Endodermal cell (in vitro differentiated cells): ENCODE results near the gene B4GALNT4. TPM values are rescaled to one million over a fixed set of nuclear protein-coding genes. Genes with fewer than 3 reads are reported as not detected.

ENCODE experiments used
- DNase-seq: peaks from one replicate; pipeline ENCODE4 v3.0.0-alpha.2; 2017
- H3K27ac ChIP-seq: 2 replicates; pipeline ENCODE4 v1.5.1; 2013; ENCODE audit warnings: mild to moderate bottlenecking, low read depth, low read length, moderate library complexity
- H3K27me3 ChIP-seq: 2 replicates; pipeline ENCODE4 v1.6.1; 2013; ENCODE audit warnings: mild to moderate bottlenecking, low read length, moderate library complexity; ENCODE audit not compliant: insufficient read depth, control insufficient read depth, poor library complexity, severe bottlenecking
- H3K36me3 ChIP-seq: 2 replicates; pipeline ENCODE4 v1.7.0; 2013; ENCODE audit warnings: mild to moderate bottlenecking, low read length, moderate library complexity; ENCODE audit not compliant: control insufficient read depth, insufficient read depth
- H3K4me1 ChIP-seq: one replicate; pipeline ENCODE4 v1.7.0; 2013; ENCODE audit warnings: low read length; ENCODE audit not compliant: control insufficient read depth, insufficient read depth
- H3K4me3 ChIP-seq: 2 replicates; pipeline ENCODE4 v1.5.1; 2013; ENCODE audit warnings: mild to moderate bottlenecking, low read length, moderate library complexity
- H3K9ac ChIP-seq: 2 replicates; pipeline ENCODE4 v1.6.1; 2013; ENCODE audit warnings: mild to moderate bottlenecking, low read length, moderate library complexity; ENCODE audit not compliant: poor library complexity, severe bottlenecking; ENCODE audit errors: extremely low read depth
- H3K9me3 ChIP-seq: 2 replicates; pipeline ENCODE4 v1.6.1; 2013; ENCODE audit warnings: mild to moderate bottlenecking, low read length, moderate library complexity; ENCODE audit not compliant: control insufficient read depth
- H3K27ac Mint-ChIP-seq: 2 replicates; pipeline ENCODE4 v1.8.0; 2020; ENCODE audit warnings: mixed read lengths
- H3K27me3 Mint-ChIP-seq: 2 replicates; pipeline ENCODE4 v1.8.0; 2021; ENCODE audit warnings: mild to moderate bottlenecking, mixed read lengths; ENCODE audit not compliant: insufficient read depth
- H3K36me3 Mint-ChIP-seq: 2 replicates; pipeline ENCODE4 v1.8.0; 2020; ENCODE audit warnings: low read depth, mixed read lengths
- H3K4me1 Mint-ChIP-seq: 2 replicates; pipeline ENCODE4 v1.8.0; 2020; ENCODE audit warnings: mixed read lengths
- H3K4me3 Mint-ChIP-seq: 2 replicates; pipeline ENCODE4 v1.8.0; 2020; ENCODE audit warnings: mild to moderate bottlenecking, moderate library complexity, mixed read lengths
- H3K9me3 Mint-ChIP-seq: 2 replicates; pipeline ENCODE4 v1.8.0; 2020; ENCODE audit warnings: mild to moderate bottlenecking, mixed read lengths
- CTCF ChIP-seq: fragments of 200-600 bp; sonication (generic); conservative IDR thresholded peaks from 2 replicates; pipeline ENCODE4 v1.5.0; 2021; ENCODE audit warnings: antibody characterized with exemption, mild to moderate bottlenecking
- WGBS, 2 experiments: methylation state at CpG; one replicate each; pipeline versions ENCODE4 v1.1.5 to v1.1.7; 2013; ENCODE audit warnings: missing lambda C conversion rate in 2 of 2, mixed read lengths in 1 of 2; ENCODE audit not compliant: insufficient coverage in 1 of 2, insufficient read length in 1 of 2; 5-methylcytosine and 5-hydroxymethylcytosine counted together
- total RNA-seq, 2 donors: library from RNA; stranded (reverse); fragmentation: NEBNext Ultra II Directional in 1 of 2; extraction: Animal tissue kit (Norgen Biotek cat#: 25700) in 1 of 2; gene quantifications; 2 replicates in 1 of 2; 3 replicates in 1 of 2; pipeline ENCODE4 v1.2.1, GENCODE V29; 2021

Gene B4GALNT4
- total RNA-seq, 2 donors from 2014 or later, result 109 to 118 TPM

DNA sequence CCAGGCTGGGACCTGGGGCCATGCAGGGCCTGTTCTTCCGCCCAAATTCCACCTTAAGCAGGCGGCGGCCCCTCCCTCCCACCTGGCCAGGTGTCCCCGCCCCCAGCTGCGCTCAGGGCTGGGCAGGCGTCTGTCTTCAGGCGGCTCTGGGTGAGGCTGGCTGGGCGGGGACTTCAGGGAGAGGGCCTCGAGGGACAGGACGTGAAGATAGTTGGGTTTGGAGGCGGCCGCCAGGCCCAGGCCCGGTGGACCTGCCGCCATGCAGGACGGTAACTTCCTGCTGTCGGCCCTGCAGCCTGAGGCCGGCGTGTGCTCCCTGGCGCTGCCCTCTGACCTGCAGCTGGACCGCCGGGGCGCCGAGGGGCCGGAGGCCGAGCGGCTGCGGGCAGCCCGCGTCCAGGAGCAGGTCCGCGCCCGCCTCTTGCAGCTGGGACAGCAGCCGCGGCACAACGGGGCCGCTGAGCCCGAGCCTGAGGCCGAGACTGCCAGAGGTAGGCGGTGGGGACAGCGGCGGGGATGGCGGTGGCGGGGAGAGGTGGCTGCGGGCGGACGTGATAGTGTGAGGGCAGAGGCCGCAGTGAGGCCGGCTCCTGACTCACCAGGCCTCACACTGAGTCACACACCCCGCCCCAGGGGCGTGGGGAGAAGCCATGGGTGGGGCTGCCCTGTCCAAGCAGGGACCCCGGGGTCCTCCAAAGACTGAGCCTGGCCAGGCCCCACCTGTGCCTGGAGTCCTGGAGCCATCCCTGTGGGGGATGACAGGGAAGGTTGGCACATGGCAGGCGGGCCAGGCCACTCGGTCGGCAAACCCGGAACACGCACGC is 24.9 kb downstream of the B4GALNT4 start, which contains the start of gene PKP3:
Gene PKP3 (plus strand): TSS at position 176 of the 824 bp plus-strand sequence. CDS start 84 bp downstream, at position 260.
- H3K9me3 ChIP-seq, result no peaks in the 10 kb centered on the region
- peaks cover 4% of the 10 kb centered on the region for H3K9me3 Mint-ChIP-seq
- H3K9ac ChIP-seq, result no peak within 1 kb of the TSS
- peak; percentile 90 for DNase-seq
- no peak within 1 kb of the TSS for H3K4me3 ChIP-seq
- no peak for TF ChIP-seq CTCF
- H3K4me3 Mint-ChIP-seq, result peak within 1 kb of the TSS; percentile 62
- H3K36me3 ChIP-seq, result no peaks in the 10 kb centered on the region
- WGBS, 2 experiments, result 85 to 93% methylated on average over 29 to 57 of the region's 57 CpGs
- no peak within 1 kb of the TSS for H3K27ac Mint-ChIP-seq
- peaks cover 2% of the 10 kb centered on the region for H3K4me1 Mint-ChIP-seq
- H3K27ac ChIP-seq, result peak within 1 kb of the TSS; percentile 29
- peaks cover 9% of the 10 kb centered on the region for H3K36me3 Mint-ChIP-seq
- no peaks in the 10 kb centered on the region for H3K27me3 ChIP-seq
- H3K27me3 Mint-ChIP-seq, result no peaks in the 10 kb centered on the region
- no peaks in the 10 kb centered on the region for H3K4me1 ChIP-seq

DNA sequence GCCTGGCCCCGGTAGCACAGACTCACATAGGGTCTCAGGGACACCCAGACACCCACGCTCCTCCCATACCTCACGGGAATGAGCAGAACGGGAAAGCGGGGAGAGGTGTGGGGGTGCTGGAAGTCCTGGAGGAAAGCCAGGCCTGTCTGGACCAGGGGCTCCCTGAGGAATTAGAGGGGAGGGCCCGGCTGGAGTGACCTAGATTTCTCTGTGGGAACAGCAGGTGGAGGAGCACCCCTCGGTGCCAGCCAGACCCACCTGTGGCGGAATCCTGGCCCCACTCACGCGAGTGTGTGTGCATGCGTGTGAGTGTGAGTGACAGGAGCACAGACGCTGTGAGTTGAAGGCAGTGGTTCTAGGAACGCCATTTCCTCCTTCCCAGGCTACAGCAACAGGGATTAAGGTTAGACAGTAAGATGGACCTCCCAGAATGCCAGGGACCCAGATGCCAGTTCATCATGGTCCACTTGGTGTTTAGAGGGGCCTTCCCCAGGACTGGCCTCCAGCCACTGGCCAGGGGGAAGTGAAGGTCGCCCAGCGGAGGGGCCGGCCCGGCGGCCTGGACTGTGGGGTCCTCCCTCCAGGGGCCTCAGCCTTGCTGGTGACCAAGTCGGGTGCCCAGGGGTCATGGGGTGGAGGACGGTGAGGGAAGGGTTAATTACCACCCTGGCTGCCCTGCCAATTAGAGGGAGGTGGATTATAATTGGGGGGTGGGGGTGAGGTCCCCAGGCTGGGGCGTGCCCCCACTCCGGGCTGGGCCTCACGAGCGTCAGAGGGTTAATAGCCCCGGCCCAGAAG is 25.8 kb downstream of the B4GALNT4 start:
- Mint-ChIP-seq H3K4me1 (peaks cover 2% of the 10 kb centered on the region), H3K36me3 (peaks cover 14% of the 10 kb centered on the region), H3K27ac (no peak overlapping the region), H3K9me3 (peaks cover 9% of the 10 kb centered on the region), H3K27me3 (no peaks in the 10 kb centered on the region), H3K4me3 (peak overlapping the region; percentile 62)
- WGBS, 2 experiments, result 90 to 93% methylated on average over 13 to 25 of the region's 25 CpGs
- no peaks in the 10 kb centered on the region for H3K4me1 ChIP-seq
- TF ChIP-seq CTCF, result no peak
- H3K27ac ChIP-seq, result no peak overlapping the region
- no peaks in the 10 kb centered on the region for H3K36me3 ChIP-seq
- no peak overlapping the region for H3K4me3 ChIP-seq
- no peak overlapping the region for H3K9ac ChIP-seq
- no peaks in the 10 kb centered on the region for H3K27me3 ChIP-seq
- H3K9me3 ChIP-seq, result no peaks in the 10 kb centered on the region
- no peak for DNase-seq

- Mint-ChIP-seq H3K4me3 (peak overlapping the region; percentile 26), H3K4me1 (peaks cover 2% of the 10 kb centered on the region), H3K9me3 (peaks cover 9% of the 10 kb centered on the region), H3K27ac (no peak overlapping the region), H3K27me3 (no peaks in the 10 kb centered on the region), H3K36me3 (peaks cover 15% of the 10 kb centered on the region)
- no peaks in the 10 kb centered on the region for H3K36me3 ChIP-seq
- 91% methylated on average over 8 to 11 of the region's 11 CpGs for WGBS, 2 experiments
- H3K9me3 ChIP-seq, result no peaks in the 10 kb centered on the region
- no peaks in the 10 kb centered on the region for H3K27me3 ChIP-seq
- H3K9ac ChIP-seq, result no peak overlapping the region
- no peak overlapping the region for H3K27ac ChIP-seq
- DNase-seq, result no peak
- TF ChIP-seq CTCF, result no peak
- H3K4me1 ChIP-seq, result no peaks in the 10 kb centered on the region
- no peak overlapping the region for H3K4me3 ChIP-seq
These were observed 26.6 kb downstream of the B4GALNT4 start for GRCh38 chr11:395866-396265.
